DOHH2 (cell line): Measurements from ENCODE around the gene AFG1L.

Source experiments
- EZH2phosphoT487 ChIP-seq: fragments of 200-600 bp; sonication (generic); IDR thresholded peaks from 2 replicates; pipeline ENCODE4 v1.6.1; 2017; ENCODE audit warnings: borderline replicate concordance, mild to moderate bottlenecking, antibody characterized with exemption, low read length, moderate library complexity, mixed read lengths
- TF ChIP-seq, protein P1 (sequence below): fragments of 200-600 bp; sonication (generic); IDR thresholded peaks from one replicate; pipeline ENCODE4 v1.5.1; 2014; ENCODE audit warnings: antibody characterized with exemption, mild to moderate bottlenecking, low read depth, low read length; ENCODE audit not compliant: poor library complexity, severe bottlenecking

DNA sequence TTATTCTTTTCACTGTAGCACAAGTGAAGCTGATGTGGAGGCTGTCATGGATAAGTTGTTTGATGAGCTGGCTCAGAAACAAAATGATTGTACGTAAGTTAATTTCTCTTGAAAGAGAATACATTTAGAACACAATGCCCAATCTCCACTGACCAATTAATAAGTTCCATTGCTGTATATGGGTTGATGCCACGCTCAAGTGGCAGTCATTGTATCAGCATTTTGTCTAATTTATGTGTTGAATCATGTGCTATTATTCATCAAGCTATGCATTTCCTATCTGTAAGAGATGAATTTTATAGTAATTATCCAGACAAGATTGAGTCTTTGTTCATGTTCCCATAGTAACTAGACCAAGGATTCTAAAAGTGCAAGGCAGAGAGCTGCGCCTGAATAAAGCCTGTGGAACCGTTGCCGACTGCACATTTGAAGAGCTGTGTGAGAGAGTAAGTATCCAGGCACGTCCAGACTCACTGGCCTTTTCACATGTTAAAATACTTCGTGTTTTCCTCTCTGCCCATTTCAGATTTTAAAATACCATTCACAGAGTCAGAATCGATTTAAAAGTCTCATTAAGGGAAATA is 182.1 kb downstream of the AFG1L start:
- no peak for TF ChIP-seq EZH2phosphoT487
- TF ChIP-seq, protein P1, sequence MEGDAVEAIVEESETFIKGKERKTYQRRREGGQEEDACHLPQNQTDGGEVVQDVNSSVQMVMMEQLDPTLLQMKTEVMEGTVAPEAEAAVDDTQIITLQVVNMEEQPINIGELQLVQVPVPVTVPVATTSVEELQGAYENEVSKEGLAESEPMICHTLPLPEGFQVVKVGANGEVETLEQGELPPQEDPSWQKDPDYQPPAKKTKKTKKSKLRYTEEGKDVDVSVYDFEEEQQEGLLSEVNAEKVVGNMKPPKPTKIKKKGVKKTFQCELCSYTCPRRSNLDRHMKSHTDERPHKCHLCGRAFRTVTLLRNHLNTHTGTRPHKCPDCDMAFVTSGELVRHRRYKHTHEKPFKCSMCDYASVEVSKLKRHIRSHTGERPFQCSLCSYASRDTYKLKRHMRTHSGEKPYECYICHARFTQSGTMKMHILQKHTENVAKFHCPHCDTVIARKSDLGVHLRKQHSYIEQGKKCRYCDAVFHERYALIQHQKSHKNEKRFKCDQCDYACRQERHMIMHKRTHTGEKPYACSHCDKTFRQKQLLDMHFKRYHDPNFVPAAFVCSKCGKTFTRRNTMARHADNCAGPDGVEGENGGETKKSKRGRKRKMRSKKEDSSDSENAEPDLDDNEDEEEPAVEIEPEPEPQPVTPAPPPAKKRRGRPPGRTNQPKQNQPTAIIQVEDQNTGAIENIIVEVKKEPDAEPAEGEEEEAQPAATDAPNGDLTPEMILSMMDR: no peak
